ENCODE measurements around the gene GRWD1.

Gene GRWD1

DNA sequence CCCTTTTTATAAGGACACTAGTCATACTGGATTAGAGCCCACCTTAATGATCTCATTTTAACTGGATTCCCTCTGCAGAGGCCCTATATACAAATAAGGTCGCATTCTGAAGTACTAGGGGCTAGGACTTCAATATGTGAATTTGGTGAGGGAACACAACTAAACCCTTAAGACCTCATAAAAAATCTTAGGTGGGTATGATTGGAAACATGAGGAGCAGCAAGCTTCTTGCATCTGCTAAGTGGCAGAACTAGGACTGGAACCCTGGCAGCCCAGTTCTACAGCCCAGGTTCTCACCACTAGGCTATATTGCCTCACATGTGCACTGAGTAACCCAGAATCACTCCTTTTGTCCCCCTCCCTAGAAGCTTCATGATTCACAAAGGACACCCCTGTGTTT lies 17.1 kb upstream of the GRWD1 start:
- DNase-seq, result no peak

DNA sequence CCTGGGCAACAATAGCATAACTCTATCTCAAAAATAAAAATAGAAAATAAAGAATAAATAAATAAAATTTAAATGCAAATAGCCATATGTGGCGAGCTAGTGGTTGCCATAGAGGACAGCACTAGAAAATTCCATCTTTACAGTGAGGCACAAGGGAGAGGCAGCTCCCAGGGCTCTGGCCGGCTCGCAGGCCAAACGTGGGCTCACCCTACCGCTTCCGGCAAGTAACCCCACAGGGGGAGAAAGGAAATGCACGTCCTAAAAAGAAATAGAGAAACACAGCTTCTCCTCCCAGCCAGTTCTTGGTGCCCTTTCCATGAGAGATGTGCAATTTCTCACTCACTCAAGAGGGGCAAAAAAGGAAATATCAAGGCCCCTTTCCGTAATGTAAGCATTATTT lies 12.4 kb upstream of the GRWD1 start:
- peak; percentile 18 for DNase-seq

- DNase-seq, result no peak
These were observed 9.2 kb upstream of the GRWD1 start for GRCh38 chr19:48436586-48436985.

- DNase-seq, result no peak
These were observed 4.3 kb upstream of the GRWD1 start for GRCh38 chr19:48441360-48442050.

DNA sequence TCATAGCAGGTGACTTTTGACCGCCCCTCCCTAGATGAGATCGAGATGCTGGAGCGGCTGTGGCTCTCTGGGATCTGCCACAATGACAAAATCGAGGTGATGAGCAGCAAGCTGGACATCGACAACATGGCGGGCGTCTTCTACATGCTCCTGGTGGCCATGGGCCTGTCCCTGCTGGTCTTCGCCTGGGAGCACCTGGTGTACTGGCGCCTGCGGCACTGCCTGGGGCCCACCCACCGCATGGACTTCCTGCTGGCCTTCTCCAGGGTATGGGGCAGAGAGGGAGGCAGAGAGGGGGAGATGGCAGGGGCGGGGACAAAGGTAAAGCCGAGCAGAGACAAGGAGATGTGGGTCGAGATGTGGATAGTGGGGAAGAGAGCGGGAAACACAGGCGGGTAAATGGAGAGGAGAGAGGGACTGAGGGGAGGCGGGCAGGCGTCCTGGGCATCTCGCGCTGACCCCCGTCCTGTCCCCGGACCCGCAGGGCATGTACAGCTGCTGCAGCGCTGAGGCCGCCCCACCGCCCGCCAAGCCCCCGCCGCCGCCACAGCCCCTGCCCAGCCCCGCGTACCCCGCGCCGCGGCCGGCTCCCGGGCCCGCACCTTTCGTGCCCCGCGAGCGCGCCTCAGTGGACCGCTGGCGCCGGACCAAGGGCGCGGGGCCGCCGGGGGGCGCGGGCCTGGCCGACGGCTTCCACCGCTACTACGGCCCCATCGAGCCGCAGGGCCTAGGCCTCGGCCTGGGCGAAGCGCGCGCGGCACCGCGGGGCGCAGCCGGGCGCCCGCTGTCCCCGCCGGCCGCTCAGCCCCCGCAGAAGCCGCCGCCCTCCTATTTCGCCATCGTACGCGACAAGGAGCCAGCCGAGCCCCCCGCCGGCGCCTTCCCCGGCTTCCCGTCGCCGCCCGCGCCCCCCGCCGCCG lies 3.4 kb upstream of the GRWD1 start:
- DNase-seq, result no peak

GRCh38 chr19:48443256-48443655 lies 2.5 kb upstream of the GRWD1 start:
- peak; percentile 27 for DNase-seq

- DNase-seq, result no peak
These were observed 2.1 kb upstream of the GRWD1 start for GRCh38 chr19:48443731-48444128.

DNA sequence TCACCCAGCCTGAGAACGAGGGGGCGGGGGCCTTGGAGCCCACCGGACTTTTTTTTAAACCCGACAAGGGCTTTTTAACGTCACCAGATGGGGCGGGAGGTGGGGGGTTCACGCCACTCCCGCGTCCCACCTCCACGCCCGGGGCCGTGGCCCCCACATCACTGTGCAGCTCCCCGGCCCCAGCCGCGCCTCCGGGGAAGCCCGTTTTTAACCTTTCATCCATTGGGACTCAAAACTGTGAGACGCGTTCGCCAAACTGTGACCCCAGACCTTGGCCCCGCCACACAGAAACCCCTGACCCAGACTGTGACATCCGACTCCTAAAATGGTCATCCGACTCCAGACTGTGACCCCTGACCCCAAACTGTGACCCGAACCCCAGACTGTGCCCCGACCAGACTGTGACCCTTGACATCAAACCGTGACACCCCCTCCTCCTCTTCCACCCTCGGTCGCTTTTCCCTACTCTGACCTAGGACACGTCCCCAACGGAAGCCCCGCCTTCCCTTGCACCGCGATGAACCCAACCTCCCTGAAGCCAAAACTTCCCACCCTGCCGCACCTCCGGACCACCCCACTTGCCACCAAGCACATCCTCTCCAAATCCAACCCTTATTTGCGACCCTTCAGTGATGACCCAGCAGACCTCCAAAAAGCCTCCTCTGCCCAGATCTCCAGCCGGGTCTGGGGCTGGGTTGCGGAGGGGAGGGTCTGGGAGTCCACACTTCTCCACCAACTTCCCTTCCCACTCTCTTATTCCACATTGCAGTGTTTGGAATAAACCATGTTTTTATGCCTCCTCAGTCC lies 1.5 kb upstream of the GRWD1 start:
- no peak for DNase-seq

- no peak for DNase-seq
These were observed 915 bp upstream of the GRWD1 start for GRCh38 chr19:48444936-48445200.

DNA sequence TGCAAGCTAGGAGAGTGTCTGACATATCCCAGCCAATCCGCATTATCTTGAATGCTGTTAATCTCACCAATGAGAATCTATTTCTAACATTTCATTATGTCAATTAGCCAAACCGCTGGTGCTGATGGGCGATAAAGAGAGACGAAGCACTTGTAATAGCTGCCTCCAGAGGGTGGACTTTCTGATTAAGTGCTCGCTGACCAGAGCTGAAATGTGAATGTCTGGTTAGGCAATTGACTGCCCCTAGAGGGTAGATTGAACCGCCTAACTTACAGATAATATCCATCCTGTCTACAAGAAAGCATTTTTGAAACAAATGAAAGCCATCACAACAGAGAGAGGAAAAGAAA lies 552 bp upstream of the GRWD1 start:
- peak; percentile 66 for DNase-seq

GRCh38 chr19:48446579-48446978 lies 796 bp downstream of the GRWD1 start:
- no peak for DNase-seq

DNA sequence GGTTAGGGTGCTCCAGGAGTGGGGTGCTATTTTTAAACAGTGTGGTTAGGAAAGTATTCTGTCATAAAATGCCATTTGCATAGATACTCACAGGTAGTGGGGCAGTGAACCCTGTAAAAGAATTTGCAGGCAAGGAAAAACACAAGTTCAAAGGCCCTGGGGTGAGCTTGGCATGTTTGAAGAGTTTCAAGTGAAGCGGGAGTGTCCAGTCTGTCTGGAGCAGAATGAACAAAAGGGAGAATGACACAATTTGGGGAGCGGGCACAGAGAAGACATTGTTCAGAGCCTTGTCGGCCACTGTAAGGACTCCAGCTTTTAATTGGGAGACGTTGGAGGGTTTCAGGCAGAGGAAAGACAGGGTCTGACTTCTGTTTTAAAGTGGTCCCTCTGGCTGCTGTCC lies 2.8 kb downstream of the GRWD1 start:
- no peak for DNase-seq

- DNase-seq, result no peak
These were observed 4.7 kb downstream of the GRWD1 start for GRCh38 chr19:48450441-48450840.

DNA sequence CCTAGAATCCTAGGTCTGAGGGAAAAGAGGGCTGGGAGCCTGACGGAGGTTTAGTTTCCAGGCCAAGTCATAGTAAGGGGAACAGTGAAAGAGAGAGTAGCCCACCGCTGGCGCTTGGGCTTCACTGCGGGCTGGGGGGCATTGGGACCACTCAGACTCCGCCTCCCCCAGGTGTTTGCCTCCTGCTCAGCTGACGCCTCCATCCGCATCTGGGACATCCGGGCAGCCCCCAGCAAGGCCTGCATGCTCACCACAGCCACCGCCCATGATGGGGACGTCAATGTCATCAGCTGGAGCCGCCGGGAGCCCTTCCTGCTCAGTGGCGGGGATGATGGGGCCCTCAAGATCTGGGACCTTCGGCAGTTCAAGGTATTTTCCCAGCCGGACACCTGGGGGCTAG lies 5.1 kb downstream of the GRWD1 start:
- DNase-seq, result no peak

DNA sequence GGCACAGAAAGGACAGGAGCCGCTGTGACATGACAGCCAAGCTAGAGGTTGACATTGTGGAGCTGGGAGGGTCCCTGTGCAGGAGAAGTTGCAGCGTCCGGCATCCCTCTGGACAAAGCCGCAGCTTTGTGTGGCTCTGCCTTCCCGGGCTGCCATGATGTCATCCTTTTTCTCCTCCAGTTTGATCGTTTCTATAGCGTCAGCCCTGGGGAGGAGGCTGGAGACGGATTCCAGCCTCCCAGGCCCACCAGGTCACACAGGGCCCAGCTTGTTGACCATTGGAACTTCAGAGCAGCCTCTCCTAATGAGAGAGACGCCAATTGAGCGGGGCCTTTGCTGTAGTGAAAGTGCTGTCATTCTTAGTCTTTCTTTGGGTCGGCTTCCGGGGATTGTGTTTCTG lies 5.8 kb downstream of the GRWD1 start:
- DNase-seq, result no peak

GRCh38 chr19:48452289-48453190 lies 6.8 kb downstream of the GRWD1 start:
- no peak for DNase-seq

DNA sequence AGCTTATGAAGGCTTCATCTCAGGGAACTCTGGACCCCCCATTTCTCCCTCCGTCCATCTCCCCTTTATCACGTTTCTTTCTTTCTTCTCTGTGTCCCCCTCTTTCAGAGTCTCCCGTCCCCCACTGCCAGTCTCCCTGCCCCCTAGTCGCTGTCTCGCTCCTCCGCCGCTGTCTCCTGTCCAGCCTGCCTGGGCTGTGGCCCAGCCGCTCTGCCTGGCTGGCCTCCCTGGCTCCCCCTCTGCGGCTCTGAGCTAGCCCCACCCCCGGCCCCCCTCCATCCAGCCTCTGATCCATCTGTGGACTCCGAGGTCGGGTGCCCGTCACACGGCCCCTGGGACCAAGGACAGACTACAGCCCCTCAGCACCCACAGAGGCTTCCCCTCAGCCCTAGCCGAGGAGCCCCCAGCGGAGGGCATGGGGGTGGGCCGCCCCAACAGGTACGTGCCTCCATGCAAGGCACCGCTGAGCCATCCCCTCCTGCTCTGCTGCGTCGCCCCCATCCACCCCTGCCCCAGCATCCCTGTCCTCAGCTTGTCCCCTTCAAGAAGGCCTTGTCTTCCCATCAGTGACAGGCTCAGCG lies 8.5 kb downstream of the GRWD1 start:
- no peak for DNase-seq

DNA sequence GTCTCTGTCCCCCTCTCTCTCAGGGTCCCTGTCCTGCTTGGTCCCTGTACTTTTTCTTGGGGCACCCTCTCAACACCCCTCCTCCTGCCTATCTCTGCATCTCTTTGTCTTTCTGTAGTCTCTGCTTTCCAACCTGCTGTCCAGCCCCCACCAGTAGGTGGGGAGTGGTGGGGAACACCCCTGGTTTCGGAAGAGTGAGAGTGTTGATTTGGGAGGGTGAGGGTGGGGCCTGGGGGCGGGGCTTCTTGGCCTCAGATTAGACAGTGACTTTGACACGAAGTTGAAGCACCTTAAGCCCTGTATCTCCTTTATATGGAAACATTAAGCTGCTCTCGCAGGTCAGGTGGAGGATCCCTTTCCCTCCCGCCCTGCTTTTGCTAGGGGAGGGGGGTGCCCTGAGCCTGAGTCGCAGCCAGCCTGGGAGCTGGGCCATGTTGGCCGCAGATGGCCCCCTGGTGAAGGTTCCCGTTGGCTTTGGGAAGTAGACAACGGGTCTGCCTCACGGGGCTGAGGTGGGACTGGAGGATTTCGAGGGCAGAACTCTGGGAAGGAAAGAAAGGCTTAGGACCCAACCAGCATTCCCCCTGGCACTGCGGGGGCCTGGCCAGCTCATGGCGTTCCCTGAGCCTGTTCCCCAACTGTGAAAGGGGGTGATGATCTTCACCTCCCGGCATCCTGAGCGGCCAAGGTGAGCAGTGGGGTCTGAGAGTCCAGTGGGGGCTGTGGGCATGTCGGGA lies 9.6 kb downstream of the GRWD1 start, which contains the start of gene KCNJ14:
KCNJ14 (plus strand) TSS at position 404 of the 737 bp plus-strand sequence. CDS start 6,151 bp downstream, outside the sequence.
- DNase-seq, result no peak

GRCh38 chr19:48455908-48456562 lies 10.3 kb downstream of the GRWD1 start:
- no peak for DNase-seq

DNA sequence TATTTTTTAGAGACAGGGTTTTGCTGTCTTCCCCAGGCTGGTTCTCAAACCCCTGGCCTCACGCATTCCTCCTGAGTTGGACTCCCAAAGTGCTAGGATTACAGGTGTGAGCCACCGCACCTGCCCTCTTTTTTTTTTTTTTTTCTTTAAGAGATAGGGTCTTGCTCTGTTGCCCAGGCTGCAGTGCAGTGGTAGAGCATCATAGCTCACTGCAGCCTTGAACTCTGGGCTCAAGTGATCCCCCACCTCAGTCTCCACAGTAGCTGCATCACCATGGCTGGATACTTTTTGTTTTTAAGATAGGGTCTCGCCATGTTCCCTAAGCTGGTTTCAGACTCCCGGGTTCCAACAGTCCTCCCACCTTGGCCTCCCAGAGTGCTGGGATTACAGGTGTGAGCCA lies 11.1 kb downstream of the GRWD1 start:
- DNase-seq, result no peak

DNA sequence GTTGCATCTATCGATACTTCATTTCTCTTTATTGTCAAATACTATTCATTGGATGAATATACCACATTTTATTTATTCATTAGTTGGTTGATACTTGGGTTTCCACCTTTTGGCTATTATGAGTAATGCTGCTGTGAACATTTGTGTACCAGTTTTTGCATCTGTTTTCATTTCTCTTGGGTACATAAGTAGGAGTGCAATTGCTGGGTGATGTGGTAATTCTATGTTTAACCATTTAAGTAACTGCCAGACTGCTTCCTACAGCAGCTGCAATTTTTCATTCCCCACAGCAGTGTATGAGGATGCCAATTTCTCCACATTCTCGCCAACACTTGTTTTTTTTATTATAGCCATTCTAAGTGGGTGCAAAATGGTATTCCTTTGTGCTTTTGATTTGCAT lies 12.2 kb downstream of the GRWD1 start:
- DNase-seq, result no peak
